ENCODE measurements around the gene ARMC10.
"Not testable (repeated sequence)": the region's sequence is repeated elsewhere in the genome, so short reads cannot be mapped to it uniquely, and the experiment has no call there.

ARMC10 gene

DNA sequence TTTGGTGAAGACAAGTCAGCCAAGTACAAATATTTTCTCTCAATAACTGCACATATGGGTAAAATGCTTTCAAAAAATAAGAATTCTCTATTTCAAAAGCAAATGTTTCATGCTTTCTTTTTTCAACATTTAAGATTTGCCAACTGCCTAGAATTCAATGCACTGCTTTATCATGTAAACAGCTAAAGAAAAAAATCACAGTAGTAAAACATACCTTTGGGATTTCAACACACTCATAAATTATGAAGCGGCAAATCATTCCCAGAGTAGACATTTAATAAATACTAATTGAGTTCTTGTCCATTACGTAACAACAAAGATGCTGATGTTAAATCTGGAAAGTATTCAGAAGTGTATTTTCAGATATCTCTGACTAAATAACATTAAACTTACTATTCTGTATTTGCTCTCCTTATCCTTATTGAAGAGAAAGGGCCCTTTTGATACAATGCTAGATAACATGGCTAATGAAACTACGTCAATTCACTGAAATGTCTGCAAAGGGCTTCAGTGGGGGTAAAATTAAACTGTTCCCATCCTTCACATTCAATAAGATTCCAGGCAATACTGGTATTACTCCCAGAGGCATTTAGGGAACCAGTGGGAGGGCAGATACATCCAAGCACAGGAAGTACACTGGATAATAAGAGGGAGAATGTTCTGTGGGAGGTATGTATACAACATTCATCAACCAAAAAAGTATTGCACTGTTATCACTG lies 60.1 kb downstream of the ARMC10 start:
- DNase-seq (ENCODE audit: low spot score): no peak
- TF ChIP-seq CTCF (IDR thresholded peaks at IDR 0.05): no peak
- H3K4me3 ChIP-seq: no peak overlapping the region
- no peak overlapping the region for H3K27ac ChIP-seq

DNA sequence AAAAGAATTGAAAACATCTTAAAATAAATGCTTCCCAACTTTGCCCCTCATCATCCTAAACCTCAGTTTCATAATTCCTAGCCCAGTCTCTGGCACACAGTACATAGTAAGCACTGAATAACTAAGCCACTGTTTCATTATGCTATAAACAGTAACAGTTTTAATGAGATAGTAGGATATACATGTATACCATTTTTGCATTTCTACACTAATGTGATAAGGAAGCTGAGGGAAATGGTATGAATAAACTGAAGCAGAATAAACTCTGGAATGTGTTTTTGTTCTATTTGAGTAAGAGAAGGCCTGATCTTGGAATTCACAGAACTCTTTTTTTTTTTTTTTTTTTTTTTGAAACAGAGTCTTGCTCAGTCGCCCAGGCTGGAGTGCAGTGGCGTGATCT lies 65.1 kb downstream of the ARMC10 start:
- TF ChIP-seq CTCF (IDR thresholded peaks at IDR 0.05): no peak
- no peak overlapping the region for H3K27ac ChIP-seq
- H3K4me3 ChIP-seq: no peak overlapping the region
- no peak for DNase-seq (ENCODE audit: low spot score)

DNA sequence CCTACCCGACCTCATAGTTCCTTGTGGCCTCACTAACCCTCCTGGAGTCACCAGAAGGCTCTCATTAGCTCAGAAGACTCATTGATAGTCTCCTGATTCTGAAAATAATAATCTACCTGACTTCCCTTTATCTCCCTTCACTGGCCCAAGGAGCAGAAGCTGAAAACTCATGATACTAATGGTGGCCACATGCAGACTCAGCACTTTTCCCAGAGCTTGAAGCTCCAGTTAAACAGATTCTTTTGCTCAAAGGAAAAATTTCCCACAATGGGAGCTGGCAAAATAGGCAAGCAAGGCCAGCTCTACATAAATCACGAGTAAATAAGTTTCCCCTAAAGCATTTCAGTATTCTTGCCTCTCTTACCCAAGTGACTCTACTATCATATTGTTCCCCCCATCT lies 65.7 kb downstream of the ARMC10 start:
- no peak overlapping the region for H3K27ac ChIP-seq
- TF ChIP-seq CTCF (IDR thresholded peaks at IDR 0.05): no peak
- H3K4me3 ChIP-seq: no peak overlapping the region

GRCh38 chr7:103141753-103142404 lies 66.9 kb downstream of the ARMC10 start:
- no peak for DNase-seq (ENCODE audit: low spot score)
- H3K4me3 ChIP-seq: no peak overlapping the region
- no peak for TF ChIP-seq CTCF (IDR thresholded peaks at IDR 0.05)
- H3K27ac ChIP-seq: no peak overlapping the region

More for the DNA sequence above, 65.7 kb downstream of the ARMC10 start:
- DNase-seq (ENCODE audit: low spot score): no peak

DNA sequence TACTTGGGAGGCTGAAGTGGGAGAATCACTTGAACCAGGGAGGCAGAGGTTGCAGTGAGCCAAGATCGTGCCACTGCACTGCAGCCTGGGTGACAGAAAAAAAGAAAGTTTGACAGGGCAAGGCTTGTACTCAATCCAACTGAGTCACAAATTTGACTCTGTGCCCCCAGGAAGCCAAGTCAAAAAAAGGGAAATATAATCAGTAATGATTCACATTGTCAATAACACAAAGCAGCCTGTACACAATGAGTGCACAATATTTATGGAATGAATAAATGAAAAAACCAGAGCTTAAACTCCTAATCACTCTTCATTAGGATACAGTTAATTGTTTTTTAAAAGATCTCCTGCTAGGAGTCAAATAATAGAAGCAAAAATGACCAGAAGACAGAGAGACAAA lies 67.6 kb downstream of the ARMC10 start:
- TF ChIP-seq CTCF (IDR thresholded peaks at IDR 0.05): no peak
- no peak for DNase-seq (ENCODE audit: low spot score)
- Histone ChIP-seq H3K27ac (no peak overlapping the region), H3K4me3 (no peak overlapping the region)

DNA sequence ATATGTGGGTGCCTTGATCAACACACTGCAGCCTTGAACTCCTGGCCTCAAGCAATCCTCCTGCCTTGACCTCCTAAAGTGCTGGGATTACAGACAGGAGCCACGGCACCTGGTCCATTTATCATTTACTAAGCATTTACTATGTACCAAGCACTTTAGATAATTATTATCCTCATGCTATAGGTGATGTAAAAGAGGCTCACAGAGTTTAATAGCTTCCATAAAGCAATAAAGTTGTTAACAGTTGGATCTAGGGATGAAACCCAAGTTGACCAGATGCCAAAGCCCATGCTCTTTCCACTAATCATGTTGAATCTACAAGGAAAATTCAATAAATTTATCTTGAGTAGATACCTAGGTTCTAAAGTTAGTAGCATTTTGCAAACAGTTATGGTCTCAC lies 68.9 kb downstream of the ARMC10 start:
- TF ChIP-seq CTCF (IDR thresholded peaks at IDR 0.05): no peak
- Histone ChIP-seq H3K27ac (no peak overlapping the region), H3K4me3 (no peak overlapping the region)
- DNase-seq (ENCODE audit: low spot score): no peak

GRCh38 chr7:103144754-103145153 lies 69.8 kb downstream of the ARMC10 start:
- not testable (repeated sequence) for DNase-seq (ENCODE audit: low spot score); H3K27ac ChIP-seq; H3K4me3 ChIP-seq

Data from coronary artery (tissue), 2 donors.